ENCODE measurements around the gene ATP6V0D1.

ATP6V0D1 gene

DNA sequence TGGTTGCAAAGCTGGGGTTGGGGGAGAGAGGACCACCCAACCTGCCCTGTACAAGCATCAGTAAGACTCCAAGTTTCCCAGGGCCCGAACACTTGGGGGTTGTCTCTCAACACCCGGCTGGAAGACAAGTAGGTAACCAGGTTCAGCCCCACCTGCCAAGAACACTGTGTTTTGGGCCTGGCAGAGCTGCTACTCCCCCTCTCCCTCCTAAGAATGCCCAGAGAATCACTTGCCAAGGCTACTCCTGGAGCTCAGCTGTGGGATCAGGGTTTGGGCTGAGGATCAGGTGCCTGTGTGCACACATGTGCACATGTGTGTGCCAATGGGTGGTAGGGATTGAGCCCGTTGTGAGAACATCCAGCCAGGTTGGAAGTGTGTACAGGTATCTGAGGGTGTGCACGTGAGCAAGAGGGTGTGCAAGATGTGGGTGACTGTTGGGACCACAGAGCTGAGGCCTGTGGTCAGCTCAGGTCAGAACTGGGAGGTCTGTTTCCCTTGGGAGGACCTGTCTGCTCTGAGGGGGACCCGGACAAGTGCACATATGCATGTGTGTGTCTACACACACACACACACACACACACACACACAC, 47.7 kb downstream of the ATP6V0D1 start:
- TF ChIP-seq, protein P1, sequence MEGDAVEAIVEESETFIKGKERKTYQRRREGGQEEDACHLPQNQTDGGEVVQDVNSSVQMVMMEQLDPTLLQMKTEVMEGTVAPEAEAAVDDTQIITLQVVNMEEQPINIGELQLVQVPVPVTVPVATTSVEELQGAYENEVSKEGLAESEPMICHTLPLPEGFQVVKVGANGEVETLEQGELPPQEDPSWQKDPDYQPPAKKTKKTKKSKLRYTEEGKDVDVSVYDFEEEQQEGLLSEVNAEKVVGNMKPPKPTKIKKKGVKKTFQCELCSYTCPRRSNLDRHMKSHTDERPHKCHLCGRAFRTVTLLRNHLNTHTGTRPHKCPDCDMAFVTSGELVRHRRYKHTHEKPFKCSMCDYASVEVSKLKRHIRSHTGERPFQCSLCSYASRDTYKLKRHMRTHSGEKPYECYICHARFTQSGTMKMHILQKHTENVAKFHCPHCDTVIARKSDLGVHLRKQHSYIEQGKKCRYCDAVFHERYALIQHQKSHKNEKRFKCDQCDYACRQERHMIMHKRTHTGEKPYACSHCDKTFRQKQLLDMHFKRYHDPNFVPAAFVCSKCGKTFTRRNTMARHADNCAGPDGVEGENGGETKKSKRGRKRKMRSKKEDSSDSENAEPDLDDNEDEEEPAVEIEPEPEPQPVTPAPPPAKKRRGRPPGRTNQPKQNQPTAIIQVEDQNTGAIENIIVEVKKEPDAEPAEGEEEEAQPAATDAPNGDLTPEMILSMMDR (IDR thresholded peaks at IDR 0.05; ENCODE audit: unreplicated experiment in 3 of 3): no peak
- Mint-ChIP-seq H3K36me3 (ENCODE audit: low read depth) (peaks cover 12% of the 10 kb centered on the region), H3K4me1 (peaks cover 20% of the 10 kb centered on the region), H3K4me3 (peak overlapping the region in 2 of 3 experiments; percentile 58 to 71), H3K27me3 (ENCODE audit: low read depth) (peaks cover 25% of the 10 kb centered on the region), H3K9me3 (no peaks in the 10 kb centered on the region), H3K27ac (peak overlapping the region; percentile 53 to 76 (median 61))

DNA sequence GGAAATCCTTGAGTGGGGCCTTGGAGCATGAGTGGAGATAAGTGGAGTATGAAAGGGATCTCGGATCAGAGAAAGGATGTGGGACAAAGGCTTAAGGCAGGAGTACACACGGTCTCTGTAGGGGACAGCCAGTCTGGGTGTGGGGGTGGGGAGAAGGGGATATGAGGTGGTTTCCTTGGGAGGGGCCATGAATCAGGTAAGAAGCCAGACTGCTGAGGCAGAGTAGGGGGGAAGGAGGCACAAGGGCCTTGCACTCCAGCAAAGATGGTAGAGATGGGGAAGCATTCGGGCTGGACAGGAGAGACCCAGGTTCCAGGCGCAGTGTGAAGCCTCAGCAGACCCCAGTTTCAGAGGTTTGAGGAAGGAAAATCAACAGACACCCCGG, 48.5 kb downstream of the ATP6V0D1 start:
- Mint-ChIP-seq H3K36me3 (ENCODE audit: low read depth) (peaks cover 8% of the 10 kb centered on the region), H3K4me1 (peaks cover 20% of the 10 kb centered on the region), H3K27ac (peak overlapping the region; percentile 73 to 89 (median 76)), H3K27me3 (ENCODE audit: low read depth) (peaks cover 31% of the 10 kb centered on the region), H3K4me3 (peak overlapping the region; percentile 71 to 82 (median 78)), H3K9me3 (no peaks in the 10 kb centered on the region)
- TF ChIP-seq, protein P1 (IDR thresholded peaks at IDR 0.05; ENCODE audit: unreplicated experiment in 3 of 3): no peak

DNA sequence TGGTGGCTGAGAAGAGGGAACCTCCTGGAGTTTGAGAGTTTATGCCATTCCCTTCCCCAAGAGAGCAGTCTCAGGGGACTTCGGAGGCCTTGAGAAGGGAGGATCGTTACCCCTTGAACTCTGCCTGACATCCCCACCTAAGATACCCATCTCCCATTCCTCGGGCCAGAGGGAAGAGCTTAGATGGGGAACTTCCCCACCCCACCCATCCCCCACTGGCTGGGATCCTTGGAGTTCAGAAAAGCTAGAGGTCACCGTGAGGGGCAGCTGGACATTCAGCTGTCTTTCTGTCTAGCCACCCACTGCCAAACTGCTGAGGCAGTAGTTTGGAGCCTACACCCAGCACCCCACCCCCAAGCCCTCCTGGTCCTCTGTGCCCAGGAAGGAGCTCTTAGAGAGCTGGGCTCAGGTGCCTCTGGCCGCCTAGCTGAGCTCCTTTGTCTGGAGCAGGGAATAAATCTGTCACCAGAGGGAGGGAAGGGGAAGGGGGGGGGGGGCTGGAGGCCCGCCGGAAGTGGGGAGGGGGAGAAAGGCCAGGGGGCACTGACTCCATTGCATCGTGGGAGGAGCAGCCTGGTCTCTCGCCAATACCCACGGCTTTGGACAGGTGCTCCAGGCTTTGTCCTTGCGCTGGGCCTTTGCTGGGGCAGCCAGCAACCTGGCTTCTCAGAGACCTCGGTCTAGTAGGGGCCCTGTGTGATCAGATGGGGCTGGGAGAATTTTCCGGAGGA, 49.0 kb downstream of the ATP6V0D1 start:
- H3K4me1 Mint-ChIP-seq: peaks cover 23% of the 10 kb centered on the region
- peaks cover 5% of the 10 kb centered on the region for H3K36me3 Mint-ChIP-seq (ENCODE audit: low read depth)
- H3K27ac Mint-ChIP-seq: peak overlapping the region; percentile 73 to 89 (median 76)
- peak overlapping the region; percentile 71 to 84 (median 83) for H3K4me3 Mint-ChIP-seq
- no peaks in the 10 kb centered on the region for H3K9me3 Mint-ChIP-seq
- TF ChIP-seq, protein P1 (IDR thresholded peaks at IDR 0.05; ENCODE audit: unreplicated experiment in 3 of 3): no peak
- H3K27me3 Mint-ChIP-seq (ENCODE audit: low read depth): peaks cover 35% of the 10 kb centered on the region

DNA sequence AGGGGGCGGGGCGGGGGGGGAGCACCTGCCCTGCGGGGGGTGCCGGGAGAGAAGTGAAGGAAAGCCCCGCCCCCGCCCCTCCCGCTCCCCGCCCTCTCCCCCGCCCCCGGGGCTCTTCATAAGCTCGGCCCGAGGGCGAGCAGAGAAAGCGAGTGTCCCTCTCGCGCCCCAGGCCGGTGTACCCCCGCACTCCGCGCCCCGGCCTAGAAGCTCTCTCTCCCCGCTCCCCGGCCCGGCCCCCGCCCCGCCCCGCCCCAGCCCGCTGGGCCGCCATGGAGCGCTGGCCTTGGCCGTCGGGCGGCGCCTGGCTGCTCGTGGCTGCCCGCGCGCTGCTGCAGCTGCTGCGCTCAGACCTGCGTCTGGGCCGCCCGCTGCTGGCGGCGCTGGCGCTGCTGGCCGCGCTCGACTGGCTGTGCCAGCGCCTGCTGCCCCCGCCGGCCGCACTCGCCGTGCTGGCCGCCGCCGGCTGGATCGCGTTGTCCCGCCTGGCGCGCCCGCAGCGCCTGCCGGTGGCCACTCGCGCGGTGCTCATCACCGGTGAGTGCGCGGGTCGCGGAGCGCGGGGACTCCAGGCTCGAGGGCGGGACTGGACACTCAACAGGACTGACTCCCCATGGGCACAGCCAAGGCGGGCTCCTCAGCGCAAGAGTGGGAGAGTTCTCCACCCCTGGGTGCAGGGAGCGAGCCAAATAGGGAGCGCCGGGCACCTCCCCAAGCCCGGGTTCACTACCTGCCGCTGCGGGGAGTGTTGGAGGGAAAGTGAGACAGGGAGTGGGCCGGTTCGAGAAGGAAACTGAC, 49.8 kb downstream of the ATP6V0D1 start, which contains the start of gene HSD11B2:
Gene HSD11B2 (plus strand): TSS at position 145 of the 798 bp plus-strand sequence. CDS start 128 bp downstream, at position 273.
- Mint-ChIP-seq H3K36me3 (ENCODE audit: low read depth) (no peaks in the 10 kb centered on the region), H3K9me3 (no peaks in the 10 kb centered on the region), H3K27ac (peak within 1 kb of the TSS in 2 of 3 experiments; percentile 68 to 89), H3K27me3 (ENCODE audit: low read depth) (peaks cover 40% of the 10 kb centered on the region), H3K4me1 (peaks cover 28% of the 10 kb centered on the region), H3K4me3 (peak within 1 kb of the TSS; percentile 84 to 86 (median 84))
- TF ChIP-seq, protein P1 (IDR thresholded peaks at IDR 0.05; ENCODE audit: unreplicated experiment in 3 of 3): no peak

DNA sequence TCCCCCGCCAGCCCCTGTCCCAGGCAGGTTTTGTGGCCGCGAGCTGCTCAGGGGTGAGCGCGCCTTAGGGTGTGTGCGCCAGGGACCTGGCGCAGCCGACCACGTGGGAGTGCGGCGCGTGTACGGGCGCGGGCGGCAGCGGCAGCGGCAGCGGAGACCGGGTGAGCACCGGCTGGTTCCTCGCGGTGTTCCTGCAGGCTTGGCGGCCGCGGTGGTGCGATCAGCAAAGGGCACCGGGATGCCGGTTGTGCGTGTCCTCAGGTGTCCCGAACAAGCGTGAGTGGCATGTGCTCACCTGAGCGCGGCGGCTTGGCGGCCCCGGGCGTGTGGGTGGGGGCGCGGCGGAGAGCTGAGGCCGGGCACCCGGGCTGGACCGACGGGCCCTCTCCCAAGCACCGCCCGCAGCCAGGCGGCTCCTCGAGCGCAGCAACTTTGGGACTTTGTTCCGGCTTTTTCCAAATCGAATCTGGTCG, 50.4 kb downstream of the ATP6V0D1 start:
- no peaks in the 10 kb centered on the region for H3K9me3 Mint-ChIP-seq
- H3K36me3 Mint-ChIP-seq (ENCODE audit: low read depth): no peaks in the 10 kb centered on the region
- TF ChIP-seq, protein P1 (IDR thresholded peaks at IDR 0.05; ENCODE audit: unreplicated experiment in 3 of 3): no peak
- H3K4me3 Mint-ChIP-seq: peak overlapping the region; percentile 82 to 86 (median 84)
- peaks cover 31% of the 10 kb centered on the region for H3K4me1 Mint-ChIP-seq
- H3K27me3 Mint-ChIP-seq (ENCODE audit: low read depth): peaks cover 44% of the 10 kb centered on the region
- H3K27ac Mint-ChIP-seq: peak overlapping the region in 1 of 3 experiments; percentile 22
